ENCODE results near the gene ARMC6.

Gene ARMC6

DNA sequence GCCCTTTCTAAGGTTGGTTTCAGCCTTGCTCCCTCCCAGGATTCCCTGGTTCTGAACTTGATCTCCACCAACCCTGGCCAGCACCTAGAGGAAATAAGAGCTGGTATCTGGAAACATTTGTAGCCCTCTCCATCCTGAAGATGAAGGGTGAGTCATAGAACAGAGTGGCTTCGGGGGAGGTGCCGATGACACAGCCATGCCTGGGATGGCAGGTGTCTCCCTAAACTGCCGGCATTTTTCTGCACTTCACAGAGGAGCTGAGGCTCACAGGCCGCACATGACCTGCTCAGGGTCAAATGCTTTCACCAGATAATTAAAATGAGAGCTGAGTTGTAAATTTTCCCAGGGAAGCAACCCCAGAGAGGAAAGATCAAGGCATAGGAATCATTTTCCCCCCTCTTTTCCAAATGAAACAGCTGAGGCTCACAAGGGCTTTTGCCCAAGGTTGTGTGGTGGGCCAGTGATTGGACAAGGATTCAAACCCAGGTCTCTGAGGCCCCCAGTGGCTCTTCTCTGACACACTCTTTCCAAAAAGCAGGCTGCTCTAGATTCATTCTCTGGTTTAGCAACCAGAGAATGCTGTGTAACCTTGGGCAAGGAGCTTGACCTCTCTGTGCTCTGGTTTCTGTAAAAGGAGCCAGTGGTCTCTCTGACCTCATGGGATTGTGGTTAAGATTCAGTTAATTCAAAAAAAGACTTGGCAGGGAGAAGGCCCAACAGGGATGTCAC, 29.2 kb downstream of the ARMC6 start (continued):
- TF ChIP-seq ZNF76 (tag by site-specific recombination; IDR thresholded peaks at IDR 0.05; ENCODE audit: borderline replicate concordance, low read depth) (0 out of 2 replicates have a peak, but pooled peaks have one; percentile 13), GLIS1 (tag by site-specific recombination; IDR thresholded peaks at IDR 0.05) (peak; percentile 65), ZNF341 (tag by site-specific recombination; IDR thresholded peaks at IDR 0.05; ENCODE audit: low read depth) (peak; percentile 33; the same call in 1 of the 2 replicates), ZNF629 (tag by site-specific recombination; IDR thresholded peaks at IDR 0.05) (peak; percentile 41; the same call in 1 of the 2 replicates), ZNF239 (tag by site-specific recombination; IDR thresholded peaks at IDR 0.05) (no peak), SP7 (tag by site-specific recombination; IDR thresholded peaks at IDR 0.05) (peak; percentile 65), ZNF366 (tag by site-specific recombination; conservative IDR thresholded peaks at IDR 0.05) (peak; percentile 55), OSR2 (tag by site-specific recombination; IDR thresholded peaks at IDR 0.05) (no peak), MZF1 (tag by site-specific recombination; IDR thresholded peaks at IDR 0.05; ENCODE audit: borderline replicate concordance) (no peak), SP2 (tag by site-specific recombination; IDR thresholded peaks at IDR 0.05) (peak; percentile 46)
- TF ChIP-seq, protein P1, sequence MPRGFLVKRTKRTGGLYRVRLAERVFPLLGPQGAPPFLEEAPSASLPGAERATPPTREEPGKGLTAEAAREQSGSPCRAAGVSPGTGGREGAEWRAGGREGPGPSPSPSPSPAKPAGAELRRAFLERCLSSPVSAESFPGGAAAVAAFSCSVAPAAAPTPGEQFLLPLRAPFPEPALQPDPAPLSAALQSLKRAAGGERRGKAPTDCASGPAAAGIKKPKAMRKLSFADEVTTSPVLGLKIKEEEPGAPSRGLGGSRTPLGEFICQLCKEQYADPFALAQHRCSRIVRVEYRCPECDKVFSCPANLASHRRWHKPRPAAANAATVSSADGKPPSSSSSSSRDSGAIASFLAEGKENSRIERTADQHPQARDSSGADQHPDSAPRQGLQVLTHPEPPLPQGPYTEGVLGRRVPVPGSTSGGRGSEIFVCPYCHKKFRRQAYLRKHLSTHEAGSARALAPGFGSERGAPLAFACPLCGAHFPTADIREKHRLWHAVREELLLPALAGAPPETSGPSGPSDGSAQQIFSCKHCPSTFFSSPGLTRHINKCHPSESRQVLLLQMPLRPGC (tag by site-specific recombination; IDR thresholded peaks at IDR 0.05): peak; percentile 68
- TF ChIP-seq, protein P2, sequence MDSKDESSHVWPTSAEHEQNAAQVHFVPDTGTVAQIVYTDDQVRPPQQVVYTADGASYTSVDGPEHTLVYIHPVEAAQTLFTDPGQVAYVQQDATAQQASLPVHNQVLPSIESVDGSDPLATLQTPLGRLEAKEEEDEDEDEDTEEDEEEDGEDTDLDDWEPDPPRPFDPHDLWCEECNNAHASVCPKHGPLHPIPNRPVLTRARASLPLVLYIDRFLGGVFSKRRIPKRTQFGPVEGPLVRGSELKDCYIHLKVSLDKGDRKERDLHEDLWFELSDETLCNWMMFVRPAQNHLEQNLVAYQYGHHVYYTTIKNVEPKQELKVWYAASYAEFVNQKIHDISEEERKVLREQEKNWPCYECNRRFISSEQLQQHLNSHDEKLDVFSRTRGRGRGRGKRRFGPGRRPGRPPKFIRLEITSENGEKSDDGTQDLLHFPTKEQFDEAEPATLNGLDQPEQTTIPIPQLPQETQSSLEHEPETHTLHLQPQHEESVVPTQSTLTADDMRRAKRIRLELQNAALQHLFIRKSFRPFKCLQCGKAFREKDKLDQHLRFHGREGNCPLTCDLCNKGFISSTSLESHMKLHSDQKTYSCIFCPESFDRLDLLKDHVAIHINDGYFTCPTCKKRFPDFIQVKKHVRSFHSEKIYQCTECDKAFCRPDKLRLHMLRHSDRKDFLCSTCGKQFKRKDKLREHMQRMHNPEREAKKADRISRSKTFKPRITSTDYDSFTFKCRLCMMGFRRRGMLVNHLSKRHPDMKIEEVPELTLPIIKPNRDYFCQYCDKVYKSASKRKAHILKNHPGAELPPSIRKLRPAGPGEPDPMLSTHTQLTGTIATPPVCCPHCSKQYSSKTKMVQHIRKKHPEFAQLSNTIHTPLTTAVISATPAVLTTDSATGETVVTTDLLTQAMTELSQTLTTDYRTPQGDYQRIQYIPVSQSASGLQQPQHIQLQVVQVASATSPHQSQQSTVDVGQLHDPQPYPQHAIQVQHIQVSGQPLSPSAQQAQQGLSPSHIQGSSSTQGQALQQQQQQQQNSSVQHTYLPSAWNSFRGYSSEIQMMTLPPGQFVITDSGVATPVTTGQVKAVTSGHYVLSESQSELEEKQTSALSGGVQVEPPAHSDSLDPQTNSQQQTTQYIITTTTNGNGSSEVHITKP (tag by site-specific recombination; IDR thresholded peaks at IDR 0.05): peak; percentile 72
- TF ChIP-seq, protein P3, sequence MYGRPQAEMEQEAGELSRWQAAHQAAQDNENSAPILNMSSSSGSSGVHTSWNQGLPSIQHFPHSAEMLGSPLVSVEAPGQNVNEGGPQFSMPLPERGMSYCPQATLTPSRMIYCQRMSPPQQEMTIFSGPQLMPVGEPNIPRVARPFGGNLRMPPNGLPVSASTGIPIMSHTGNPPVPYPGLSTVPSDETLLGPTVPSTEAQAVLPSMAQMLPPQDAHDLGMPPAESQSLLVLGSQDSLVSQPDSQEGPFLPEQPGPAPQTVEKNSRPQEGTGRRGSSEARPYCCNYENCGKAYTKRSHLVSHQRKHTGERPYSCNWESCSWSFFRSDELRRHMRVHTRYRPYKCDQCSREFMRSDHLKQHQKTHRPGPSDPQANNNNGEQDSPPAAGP (tag by site-specific recombination; IDR thresholded peaks at IDR 0.05): peak; percentile 39; the same call in 1 of the 2 replicates

DNA sequence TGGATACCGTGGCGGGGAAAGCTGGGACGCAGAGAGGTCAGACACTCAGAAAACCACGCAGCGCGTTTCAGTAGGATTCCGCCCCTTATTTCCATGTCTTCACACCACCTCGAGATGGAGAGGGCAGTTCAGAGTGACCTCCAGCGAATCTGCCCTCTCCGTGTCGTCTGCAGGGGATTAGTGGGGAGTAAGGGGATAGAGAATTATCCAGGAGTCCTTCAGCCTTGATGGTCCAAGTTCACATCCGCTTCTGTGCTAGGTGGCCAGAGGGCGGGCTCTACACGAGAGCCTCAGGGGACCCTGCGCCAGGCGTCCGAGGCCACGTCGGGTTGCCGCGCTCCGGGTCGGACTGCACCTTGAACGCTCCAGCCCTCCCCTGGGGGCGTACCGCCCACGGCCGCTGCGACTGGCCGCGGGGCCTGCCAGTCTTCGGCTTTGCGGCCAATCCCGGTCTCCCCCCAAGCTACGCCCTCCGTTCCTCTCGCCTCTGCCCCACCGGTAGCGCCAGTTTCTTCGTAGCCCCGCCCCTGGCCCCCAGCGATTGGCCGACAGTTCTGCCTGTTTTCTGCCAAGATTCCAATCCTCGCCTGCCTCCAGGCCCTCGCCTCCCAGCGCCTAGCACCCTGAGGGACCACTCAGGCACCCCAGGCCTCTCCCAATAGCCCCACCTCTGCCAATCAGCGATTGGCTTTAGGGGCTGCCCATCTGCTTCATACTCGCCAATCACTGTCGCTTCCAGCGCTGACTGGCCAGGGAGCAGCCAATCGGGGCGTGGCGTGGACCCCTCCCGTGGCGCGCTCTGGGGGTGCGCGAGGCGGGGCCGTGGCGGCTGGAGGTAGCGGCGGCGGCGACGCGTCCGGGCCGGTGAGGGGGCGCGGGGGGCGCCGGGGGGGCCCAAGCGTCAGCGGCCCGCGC, 30.0 kb downstream of the ARMC6 start, which contains the start of gene SLC25A42:
Gene SLC25A42, plus strand, starts transcription at position 812 of the 915 bp plus-strand sequence. CDS start 32,131 bp downstream, outside the sequence.
- POLR2A ChIA-PET: interaction anchor here (0.8 to 1.6 kb wide), 5 partner anchors 9 to 73 kb away, joined by 3 to 4 read pairs (median 3); no protein-coding TSS in a partner anchor
- H3K27ac ChIP-seq (ENCODE audit: extremely low read depth, low read depth, low read length): peak within 1 kb of the TSS; percentile 6; the same call in 1 of the 2 replicates
- H3K9me3 ChIP-seq (ENCODE audit: control insufficient read depth, insufficient read depth, low read depth, low read length): no peaks in the 10 kb centered on the region
- peaks cover 11% of the 10 kb centered on the region for H3K4me1 ChIP-seq (ENCODE audit: control insufficient read depth, insufficient read depth, low read length)
- peaks cover 0 to 10% of the 10 kb centered on the region in 2 experiments; a peak in 1 of 3 replicates for H3K36me3 ChIP-seq (ENCODE audit: control insufficient read depth in 2 of 2, insufficient read depth in 1 of 2, low read length in 2 of 2)
- CTCF ChIA-PET: interaction anchor here (0.7 to 2.5 kb wide), 8 partner anchors 9 to 543 kb away, joined by 3 to 10 read pairs (median 4); no protein-coding TSS in a partner anchor
- peak within 1 kb of the TSS; percentile 67 for H3K4me3 ChIP-seq (ENCODE audit: low read depth, low read length)
- no peak for TF ChIP-seq ZNF596 (tag by site-specific recombination; IDR thresholded peaks at IDR 0.05)
- TF ChIP-seq FEZF1 (tag by site-specific recombination; IDR thresholded peaks at IDR 0.05): no peak
- TF ChIP-seq, protein P4, sequence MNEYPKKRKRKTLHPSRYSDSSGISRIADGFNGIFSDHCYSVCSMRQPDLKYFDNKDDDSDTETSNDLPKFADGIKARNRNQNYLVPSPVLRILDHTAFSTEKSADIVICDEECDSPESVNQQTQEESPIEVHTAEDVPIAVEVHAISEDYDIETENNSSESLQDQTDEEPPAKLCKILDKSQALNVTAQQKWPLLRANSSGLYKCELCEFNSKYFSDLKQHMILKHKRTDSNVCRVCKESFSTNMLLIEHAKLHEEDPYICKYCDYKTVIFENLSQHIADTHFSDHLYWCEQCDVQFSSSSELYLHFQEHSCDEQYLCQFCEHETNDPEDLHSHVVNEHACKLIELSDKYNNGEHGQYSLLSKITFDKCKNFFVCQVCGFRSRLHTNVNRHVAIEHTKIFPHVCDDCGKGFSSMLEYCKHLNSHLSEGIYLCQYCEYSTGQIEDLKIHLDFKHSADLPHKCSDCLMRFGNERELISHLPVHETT (tag by site-specific recombination; IDR thresholded peaks at IDR 0.05): no peak
- TF ChIP-seq ZNF341 (tag by site-specific recombination; IDR thresholded peaks at IDR 0.05; ENCODE audit: low read depth): no peak
- no peak for TF ChIP-seq ZNF548 (tag by site-specific recombination; IDR thresholded peaks at IDR 0.05)
- TF ChIP-seq ZNF433 (tag by site-specific recombination; IDR thresholded peaks at IDR 0.05; ENCODE audit: low read depth): no peak
- TF ChIP-seq GLI2 (tag by site-specific recombination; IDR thresholded peaks at IDR 0.05; ENCODE audit: borderline replicate concordance, low read depth): no peak
- TF ChIP-seq ZNF549 (tag by site-specific recombination; IDR thresholded peaks at IDR 0.05): no peak
- no peak for TF ChIP-seq ZNF677 (tag by site-specific recombination; IDR thresholded peaks at IDR 0.05)
- peak; percentile 85 for TF ChIP-seq KLF1 (tag by site-specific recombination; IDR thresholded peaks at IDR 0.05)
- TF ChIP-seq SP3 (tag by site-specific recombination; IDR thresholded peaks at IDR 0.05): peak; percentile 96
- TF ChIP-seq ZNF140 (tag by site-specific recombination; IDR thresholded peaks at IDR 0.05): no peak
- TF ChIP-seq EGR2 (tag by site-specific recombination; IDR thresholded peaks at IDR 0.05; ENCODE audit: low read depth): peak; percentile 90
- TF ChIP-seq ZNF560 (tag by site-specific recombination; IDR thresholded peaks at IDR 0.05; ENCODE audit: borderline replicate concordance): no peak
- no peak for TF ChIP-seq SALL2 (tag by site-specific recombination; IDR thresholded peaks at IDR 0.05; ENCODE audit: borderline replicate concordance)

Data from HEK293 (cell line).